ENCODE results near the gene CSTF1. TPM values are rescaled to one million over a fixed set of nuclear protein-coding genes. Genes with fewer than 3 reads are reported as not detected.

The CSTF1 gene
- total and polyA plus RNA-seq, 2 donors from 2014 or later: 16.2 to 30.7 TPM

DNA sequence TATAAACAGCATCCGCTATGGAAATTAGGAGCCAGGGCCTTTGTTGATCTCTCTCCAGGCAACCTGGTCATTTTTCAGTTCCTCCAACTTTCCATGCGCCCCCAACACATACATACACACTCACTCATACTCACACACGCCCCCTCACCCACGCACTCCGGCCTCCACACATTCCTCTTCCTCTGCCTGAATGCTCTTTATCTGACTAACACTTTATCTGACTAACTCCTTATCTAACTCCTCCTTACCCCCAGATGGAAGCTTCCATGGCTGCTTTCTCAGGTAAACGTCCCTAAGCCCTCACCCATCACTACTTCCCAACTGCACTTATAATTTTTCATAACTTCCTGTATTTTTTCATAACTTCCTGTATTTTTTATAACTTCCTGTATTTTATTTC is 37.1 kb downstream of the CSTF1 start:
- Histone ChIP-seq H3K27ac (ENCODE audit: low read depth in 2 of 2, low read length in 2 of 2) (no peak overlapping the region), H3K9me3 (ENCODE audit: control insufficient read depth in 2 of 3, insufficient read depth in 1 of 3, low read length in 3 of 3) (no peaks in the 10 kb centered on the region), H3K4me3 (ENCODE audit: low read length in 3 of 3) (no peak overlapping the region), H3K36me3 (ENCODE audit: control insufficient read depth in 2 of 3, insufficient read depth in 3 of 3, low read length in 3 of 3) (no peaks in the 10 kb centered on the region), H3K27me3 (ENCODE audit: control insufficient read depth, insufficient read depth, low read length) (no peaks in the 10 kb centered on the region), H3K9ac (ENCODE audit: low read length in 3 of 3) (no peak overlapping the region), H3K4me1 (ENCODE audit: control insufficient read depth in 2 of 3, insufficient read depth in 2 of 3, low read depth in 1 of 3, low read length in 3 of 3) (peaks cover 0 to 3% (median 0%) of the 10 kb centered on the region in 3 donors)
- FAIRE-seq: no peak
- TF ChIP-seq, protein P1, sequence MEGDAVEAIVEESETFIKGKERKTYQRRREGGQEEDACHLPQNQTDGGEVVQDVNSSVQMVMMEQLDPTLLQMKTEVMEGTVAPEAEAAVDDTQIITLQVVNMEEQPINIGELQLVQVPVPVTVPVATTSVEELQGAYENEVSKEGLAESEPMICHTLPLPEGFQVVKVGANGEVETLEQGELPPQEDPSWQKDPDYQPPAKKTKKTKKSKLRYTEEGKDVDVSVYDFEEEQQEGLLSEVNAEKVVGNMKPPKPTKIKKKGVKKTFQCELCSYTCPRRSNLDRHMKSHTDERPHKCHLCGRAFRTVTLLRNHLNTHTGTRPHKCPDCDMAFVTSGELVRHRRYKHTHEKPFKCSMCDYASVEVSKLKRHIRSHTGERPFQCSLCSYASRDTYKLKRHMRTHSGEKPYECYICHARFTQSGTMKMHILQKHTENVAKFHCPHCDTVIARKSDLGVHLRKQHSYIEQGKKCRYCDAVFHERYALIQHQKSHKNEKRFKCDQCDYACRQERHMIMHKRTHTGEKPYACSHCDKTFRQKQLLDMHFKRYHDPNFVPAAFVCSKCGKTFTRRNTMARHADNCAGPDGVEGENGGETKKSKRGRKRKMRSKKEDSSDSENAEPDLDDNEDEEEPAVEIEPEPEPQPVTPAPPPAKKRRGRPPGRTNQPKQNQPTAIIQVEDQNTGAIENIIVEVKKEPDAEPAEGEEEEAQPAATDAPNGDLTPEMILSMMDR (IDR thresholded peaks at IDR 0.05; ENCODE audit: borderline replicate concordance, extremely low read depth, insufficient read depth): no peak
- intact Hi-C loops (cut with DNase I): no loop called here
- no peak for DNase-seq

DNA sequence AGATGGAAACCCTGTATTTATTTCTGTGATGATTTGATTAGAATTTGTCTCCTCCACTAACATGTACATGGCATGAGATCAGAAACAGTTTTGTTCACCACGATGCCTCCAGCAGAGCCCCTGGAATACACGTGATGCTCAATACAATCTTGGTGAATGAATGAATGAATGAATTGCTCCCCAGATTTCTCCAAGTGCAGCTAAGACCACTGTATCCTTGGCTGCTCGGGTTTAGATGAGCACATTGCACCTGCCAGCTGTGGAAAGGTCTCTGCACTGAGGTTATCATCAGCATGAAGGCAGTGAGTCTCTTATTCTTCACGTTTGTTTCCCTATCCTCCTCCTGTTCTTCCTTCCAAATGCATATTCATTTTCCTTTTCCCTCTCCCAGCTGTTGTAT is 37.5 kb downstream of the CSTF1 start:
- H3K4me1 ChIP-seq (ENCODE audit: control insufficient read depth in 2 of 3, insufficient read depth in 2 of 3, low read depth in 1 of 3, low read length in 3 of 3): peaks cover 0 to 3% (median 0%) of the 10 kb centered on the region in 3 donors
- H3K36me3 ChIP-seq (ENCODE audit: control insufficient read depth in 2 of 3, insufficient read depth in 3 of 3, low read length in 3 of 3): no peaks in the 10 kb centered on the region
- no peak overlapping the region for H3K4me3 ChIP-seq (ENCODE audit: low read length in 3 of 3)
- DNase-seq (no peak), FAIRE-seq (no peak)
- H3K9ac ChIP-seq (ENCODE audit: low read length in 3 of 3): no peak overlapping the region
- TF ChIP-seq, protein P1 (IDR thresholded peaks at IDR 0.05; ENCODE audit: borderline replicate concordance, extremely low read depth, insufficient read depth): no peak
- no peaks in the 10 kb centered on the region for H3K27me3 ChIP-seq (ENCODE audit: control insufficient read depth, insufficient read depth, low read length)
- intact Hi-C loops (cut with DNase I): no loop called here
- H3K9me3 ChIP-seq (ENCODE audit: control insufficient read depth in 2 of 3, insufficient read depth in 1 of 3, low read length in 3 of 3): no peaks in the 10 kb centered on the region
- no peak overlapping the region for H3K27ac ChIP-seq (ENCODE audit: low read depth in 2 of 2, low read length in 2 of 2)

DNA sequence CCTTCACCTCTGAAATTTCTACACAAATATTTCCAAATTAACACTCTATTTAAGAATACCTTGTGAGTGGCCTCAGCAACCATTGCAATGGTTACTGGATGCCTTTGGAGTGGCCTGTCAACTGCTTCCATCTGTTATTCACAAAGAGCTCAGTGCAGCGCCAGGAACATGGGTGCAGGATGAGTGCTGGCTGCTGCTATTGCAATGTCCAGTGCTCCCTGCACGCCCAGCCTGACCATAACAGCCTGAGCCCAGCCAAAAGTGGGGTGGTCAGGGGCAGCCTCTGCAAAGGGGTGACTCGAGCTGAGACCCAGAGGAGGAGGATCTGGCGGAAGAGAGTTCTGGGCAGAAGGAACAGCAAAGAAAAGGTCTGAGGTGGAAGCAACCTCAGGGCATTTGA is 38.0 kb downstream of the CSTF1 start:
- H3K4me1 ChIP-seq (ENCODE audit: control insufficient read depth in 2 of 3, insufficient read depth in 2 of 3, low read depth in 1 of 3, low read length in 3 of 3): peaks cover 0 to 3% (median 0%) of the 10 kb centered on the region in 3 donors
- H3K9ac ChIP-seq (ENCODE audit: low read length in 3 of 3): no peak overlapping the region
- intact Hi-C loops (cut with DNase I): no loop called here
- no peaks in the 10 kb centered on the region for H3K9me3 ChIP-seq (ENCODE audit: control insufficient read depth in 2 of 3, insufficient read depth in 1 of 3, low read length in 3 of 3)
- H3K27ac ChIP-seq (ENCODE audit: low read depth in 2 of 2, low read length in 2 of 2): no peak overlapping the region
- TF ChIP-seq, protein P1 (IDR thresholded peaks at IDR 0.05; ENCODE audit: borderline replicate concordance, extremely low read depth, insufficient read depth): no peak
- FAIRE-seq (no peak), DNase-seq (no peak)
- H3K27me3 ChIP-seq (ENCODE audit: control insufficient read depth, insufficient read depth, low read length): no peaks in the 10 kb centered on the region
- no peaks in the 10 kb centered on the region for H3K36me3 ChIP-seq (ENCODE audit: control insufficient read depth in 2 of 3, insufficient read depth in 3 of 3, low read length in 3 of 3)
- H3K4me3 ChIP-seq (ENCODE audit: low read length in 3 of 3): no peak overlapping the region

DNA sequence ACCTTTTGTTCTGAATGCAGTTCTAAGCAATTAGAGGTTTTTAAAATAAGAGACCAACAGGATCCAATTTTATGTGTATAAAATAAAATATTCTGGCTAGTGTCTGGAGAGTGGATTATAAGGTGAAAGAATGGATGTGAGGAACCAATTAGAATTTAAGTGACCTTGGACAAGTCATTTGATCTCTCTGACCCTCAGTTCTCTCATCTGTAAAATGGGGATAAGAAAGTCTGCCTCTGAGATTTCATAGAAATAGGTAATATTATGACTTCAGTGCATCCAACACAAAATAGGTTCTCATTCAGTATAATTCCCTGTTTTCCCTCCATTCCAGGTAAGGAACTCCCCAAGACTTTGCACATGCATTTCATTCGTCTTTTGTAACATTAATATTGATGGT is 38.5 kb downstream of the CSTF1 start:
- DNase-seq (no peak), FAIRE-seq (no peak)
- TF ChIP-seq, protein P1 (IDR thresholded peaks at IDR 0.05; ENCODE audit: borderline replicate concordance, extremely low read depth, insufficient read depth): no peak
- Histone ChIP-seq H3K4me1 (ENCODE audit: control insufficient read depth in 2 of 3, insufficient read depth in 2 of 3, low read depth in 1 of 3, low read length in 3 of 3) (peaks cover 0 to 3% (median 0%) of the 10 kb centered on the region in 3 donors), H3K27ac (ENCODE audit: low read depth in 2 of 2, low read length in 2 of 2) (no peak overlapping the region), H3K9ac (ENCODE audit: low read length in 3 of 3) (no peak overlapping the region), H3K27me3 (ENCODE audit: control insufficient read depth, insufficient read depth, low read length) (no peaks in the 10 kb centered on the region), H3K9me3 (ENCODE audit: control insufficient read depth in 2 of 3, insufficient read depth in 1 of 3, low read length in 3 of 3) (no peaks in the 10 kb centered on the region), H3K36me3 (ENCODE audit: control insufficient read depth in 2 of 3, insufficient read depth in 3 of 3, low read length in 3 of 3) (no peaks in the 10 kb centered on the region), H3K4me3 (ENCODE audit: low read length in 3 of 3) (no peak overlapping the region)
- intact Hi-C loops (cut with DNase I): no loop called here
